ENCODE results near the gene PHF12.
A peak's percentile ranks its signal among the peaks of the same experiment; 100 is the strongest.

Gene PHF12

GRCh38 chr17:28951428-28951990 lies at the start of gene PHF12:
PHF12 (minus strand) TSS chr17:28951518; CDS start chr17:28950960, 558 bp downstream.
- DNase-seq: peak; percentile 99 to 100 (median 99)

- DNase-seq: no peak
Observed at GRCh38 chr17:29000973-29001372, 49.7 kb upstream of the PHF12 start.

GRCh38 chr17:28999206-28999605 lies 47.9 kb upstream of the PHF12 start:
- DNase-seq: peak in 2 of 3 experiments; percentile 40 to 71

GRCh38 chr17:28997806-28998205 lies 46.5 kb upstream of the PHF12 start:
- DNase-seq: peak; percentile 46 to 90 (median 80)

GRCh38 chr17:28996554-28997096 lies 45.3 kb upstream of the PHF12 start:
- peak in 2 of 3 experiments; percentile 32 to 33 for DNase-seq

GRCh38 chr17:28993645-28994426 lies 42.5 kb upstream of the PHF12 start:
- no peak for DNase-seq

- no peak for DNase-seq
Observed at GRCh38 chr17:28992625-28993600, 41.6 kb upstream of the PHF12 start.

- DNase-seq: no peak
Observed at GRCh38 chr17:28992185-28992584, 40.9 kb upstream of the PHF12 start.

- no peak for DNase-seq
Observed at GRCh38 chr17:28991779-28992178, 40.5 kb upstream of the PHF12 start.

GRCh38 chr17:28989028-28989427 lies 37.7 kb upstream of the PHF12 start:
- DNase-seq: no peak

GRCh38 chr17:28988475-28988874 lies 37.2 kb upstream of the PHF12 start:
- DNase-seq: no peak

GRCh38 chr17:28986714-28987655 lies 35.7 kb upstream of the PHF12 start:
- peak in 2 of 3 experiments; percentile 45 to 46 for DNase-seq

GRCh38 chr17:28985950-28986713 lies 34.8 kb upstream of the PHF12 start:
- peak; percentile 52 to 96 (median 87) for DNase-seq

- no peak for DNase-seq
Observed at GRCh38 chr17:28983286-28984230, 32.2 kb upstream of the PHF12 start.

GRCh38 chr17:28982131-28982793 lies 30.9 kb upstream of the PHF12 start:
- no peak for DNase-seq

- DNase-seq: no peak
Observed at GRCh38 chr17:28978356-28978964, 27.1 kb upstream of the PHF12 start.

GRCh38 chr17:28977659-28978355 lies 26.5 kb upstream of the PHF12 start:
- peak in 2 of 3 experiments; percentile 63 to 81 for DNase-seq

- no peak for DNase-seq
Observed at GRCh38 chr17:28975646-28976045, 24.3 kb upstream of the PHF12 start.

Data from NCI-H1417 (cell line).